Tibial nerve (tissue), 3 donors: Measurements from ENCODE around the gene CTNNA1.

Experiments
- POLR2A ChIP-seq, 2 donors: fragments of 450-650 bp; IDR thresholded peaks; one replicate each; pipeline ENCODE4 v1.6.1; 2017; ENCODE audit warnings: antibody characterized with exemption in 2 of 2, mild to moderate bottlenecking in 2 of 2, moderate library complexity in 2 of 2
- TF ChIP-seq, protein P1 (sequence below), 5 experiments: fragments of 200-600 bp in 3 of 5; fragments of 450-650 bp in 2 of 5; sonication (generic) in 3 of 5; IDR thresholded peaks; one replicate each; pipeline ENCODE4 v1.5.1; 2016 to 2019; ENCODE audit warnings: antibody characterized with exemption in 5 of 5, mild to moderate bottlenecking in 3 of 5, moderate library complexity in 2 of 5

DNA sequence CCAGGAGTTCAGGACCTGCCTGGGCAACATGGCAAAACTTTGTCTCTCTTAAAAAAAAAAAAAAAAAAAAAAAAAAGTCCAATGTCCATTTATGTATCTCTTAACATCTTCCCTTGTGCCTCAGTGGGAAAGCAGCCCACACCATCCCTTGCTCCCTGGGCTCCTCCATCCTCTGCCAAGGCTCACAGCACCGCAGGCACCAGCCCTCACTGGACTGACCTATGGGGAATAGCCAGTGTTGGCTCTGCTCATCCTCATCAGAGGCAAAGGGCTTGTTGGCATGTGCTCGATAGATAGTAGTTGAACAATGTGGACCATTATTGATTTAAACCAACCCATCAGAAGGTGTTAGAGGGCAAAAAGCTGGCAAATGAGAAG is 183.7 kb downstream of the CTNNA1 start:
- TF ChIP-seq, protein P1, sequence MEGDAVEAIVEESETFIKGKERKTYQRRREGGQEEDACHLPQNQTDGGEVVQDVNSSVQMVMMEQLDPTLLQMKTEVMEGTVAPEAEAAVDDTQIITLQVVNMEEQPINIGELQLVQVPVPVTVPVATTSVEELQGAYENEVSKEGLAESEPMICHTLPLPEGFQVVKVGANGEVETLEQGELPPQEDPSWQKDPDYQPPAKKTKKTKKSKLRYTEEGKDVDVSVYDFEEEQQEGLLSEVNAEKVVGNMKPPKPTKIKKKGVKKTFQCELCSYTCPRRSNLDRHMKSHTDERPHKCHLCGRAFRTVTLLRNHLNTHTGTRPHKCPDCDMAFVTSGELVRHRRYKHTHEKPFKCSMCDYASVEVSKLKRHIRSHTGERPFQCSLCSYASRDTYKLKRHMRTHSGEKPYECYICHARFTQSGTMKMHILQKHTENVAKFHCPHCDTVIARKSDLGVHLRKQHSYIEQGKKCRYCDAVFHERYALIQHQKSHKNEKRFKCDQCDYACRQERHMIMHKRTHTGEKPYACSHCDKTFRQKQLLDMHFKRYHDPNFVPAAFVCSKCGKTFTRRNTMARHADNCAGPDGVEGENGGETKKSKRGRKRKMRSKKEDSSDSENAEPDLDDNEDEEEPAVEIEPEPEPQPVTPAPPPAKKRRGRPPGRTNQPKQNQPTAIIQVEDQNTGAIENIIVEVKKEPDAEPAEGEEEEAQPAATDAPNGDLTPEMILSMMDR (IDR thresholded peaks at IDR 0.05) = no peak
- TF ChIP-seq POLR2A (IDR thresholded peaks at IDR 0.05) = no peak
